Epithelial cell of proximal tubule (primary cell): Measurements from ENCODE around the gene GPR15LG. TPM values are rescaled to one million over a fixed set of nuclear protein-coding genes. Genes with fewer than 3 reads are reported as not detected.
"Not testable (repeated sequence)": the region's sequence is repeated elsewhere in the genome, so short reads cannot be mapped to it uniquely, and the experiment has no call there.

Experiments
- DNase-seq: peaks from one replicate; pipeline ENCODE4 v3.0.0-alpha.2; 2011; ENCODE audit warnings: low read depth
- H3K4me3 ChIP-seq: 2 replicates; pipeline ENCODE4 v1.5.1; 2011; ENCODE audit warnings: low read depth, mild to moderate bottlenecking, low read length
- total RNA-seq: library from RNA; depleted of rRNA; stranded (reverse); fragments of >200 nt; gene quantifications from 2 replicates; pipeline ENCODE4 v1.2.3, GENCODE V29; 2015
- TF ChIP-seq, protein P1 (sequence below): conservative IDR thresholded peaks from 2 replicates; pipeline ENCODE4 v1.5.1; 2012; ENCODE audit warnings: low read depth, mild to moderate bottlenecking, low read length

The GPR15LG gene
- total RNA-seq, 1 donor from 2014 or later = not detected

DNA sequence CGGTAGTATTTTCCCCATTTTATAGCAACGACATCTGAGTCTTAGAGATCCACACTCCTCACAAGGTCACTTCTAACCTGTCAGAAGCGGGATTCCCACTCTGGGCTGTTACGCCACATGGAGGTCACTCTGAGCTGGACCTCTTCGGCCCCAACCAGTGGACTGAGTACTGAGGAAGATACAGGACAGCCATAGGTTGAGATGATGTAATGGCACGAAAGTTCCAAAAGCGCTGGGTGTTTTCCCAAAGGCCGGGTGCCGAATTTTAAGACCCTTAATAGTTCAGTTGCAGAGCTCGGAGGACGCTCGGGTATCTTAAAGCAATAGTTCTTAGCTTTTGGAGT, 33.6 kb upstream of the GPR15LG start:
- H3K4me3 ChIP-seq = peak overlapping the region; percentile 83
- no peak for DNase-seq
- TF ChIP-seq, protein P1, sequence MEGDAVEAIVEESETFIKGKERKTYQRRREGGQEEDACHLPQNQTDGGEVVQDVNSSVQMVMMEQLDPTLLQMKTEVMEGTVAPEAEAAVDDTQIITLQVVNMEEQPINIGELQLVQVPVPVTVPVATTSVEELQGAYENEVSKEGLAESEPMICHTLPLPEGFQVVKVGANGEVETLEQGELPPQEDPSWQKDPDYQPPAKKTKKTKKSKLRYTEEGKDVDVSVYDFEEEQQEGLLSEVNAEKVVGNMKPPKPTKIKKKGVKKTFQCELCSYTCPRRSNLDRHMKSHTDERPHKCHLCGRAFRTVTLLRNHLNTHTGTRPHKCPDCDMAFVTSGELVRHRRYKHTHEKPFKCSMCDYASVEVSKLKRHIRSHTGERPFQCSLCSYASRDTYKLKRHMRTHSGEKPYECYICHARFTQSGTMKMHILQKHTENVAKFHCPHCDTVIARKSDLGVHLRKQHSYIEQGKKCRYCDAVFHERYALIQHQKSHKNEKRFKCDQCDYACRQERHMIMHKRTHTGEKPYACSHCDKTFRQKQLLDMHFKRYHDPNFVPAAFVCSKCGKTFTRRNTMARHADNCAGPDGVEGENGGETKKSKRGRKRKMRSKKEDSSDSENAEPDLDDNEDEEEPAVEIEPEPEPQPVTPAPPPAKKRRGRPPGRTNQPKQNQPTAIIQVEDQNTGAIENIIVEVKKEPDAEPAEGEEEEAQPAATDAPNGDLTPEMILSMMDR = no peak

DNA sequence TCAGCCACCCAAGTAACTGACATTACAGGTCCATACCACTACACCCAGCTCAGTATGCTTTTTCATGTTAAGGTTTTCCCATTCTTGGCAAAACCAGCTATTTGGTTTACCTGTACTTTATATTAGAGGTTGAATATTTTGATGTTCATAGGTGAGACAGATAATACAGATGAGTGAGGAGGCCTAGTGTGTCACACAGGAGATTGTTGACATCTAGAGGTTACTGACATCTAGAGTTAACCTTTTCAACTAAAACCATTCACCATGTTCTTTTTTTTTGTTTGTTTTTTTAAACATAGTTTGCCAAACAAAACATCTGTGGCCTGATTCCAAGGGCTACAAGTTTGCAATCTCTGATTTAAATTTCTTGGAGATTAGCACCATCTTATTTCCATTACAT, 26.3 kb upstream of the GPR15LG start:
- no peak for DNase-seq
- H3K4me3 ChIP-seq = no peak overlapping the region
- TF ChIP-seq, protein P1 = no peak

DNA sequence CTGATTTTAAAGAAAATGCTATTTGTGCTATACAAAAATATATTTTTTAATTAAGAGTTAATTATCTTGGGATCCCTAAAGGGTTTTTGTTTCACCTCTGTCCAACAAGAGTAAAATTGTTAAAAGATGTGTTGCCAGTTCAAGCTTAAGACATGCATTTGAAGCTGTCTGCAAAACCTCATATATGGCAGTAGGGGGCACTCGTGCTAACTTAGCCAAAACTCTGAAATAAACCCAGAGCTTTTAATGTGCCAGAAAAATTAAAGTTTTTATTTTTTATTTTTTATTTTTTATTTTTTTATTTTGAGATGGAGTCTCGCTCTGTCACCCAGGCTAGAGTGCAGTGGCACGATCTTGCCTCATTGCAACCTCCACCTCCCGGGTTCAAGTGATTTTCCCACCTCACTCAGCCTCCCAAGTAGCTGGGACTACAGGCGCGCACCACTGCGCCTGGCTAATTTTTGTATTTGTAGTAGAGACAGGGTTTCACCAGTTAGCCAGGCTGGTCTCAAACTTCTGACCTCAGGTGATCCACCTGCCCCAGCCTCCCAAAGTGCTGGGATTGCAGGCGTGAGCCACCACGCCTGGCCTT, 25.5 kb upstream of the GPR15LG start:
- DNase-seq, H3K4me3 ChIP-seq: not testable (repeated sequence)
- TF ChIP-seq, protein P1 = peak; percentile 82

DNA sequence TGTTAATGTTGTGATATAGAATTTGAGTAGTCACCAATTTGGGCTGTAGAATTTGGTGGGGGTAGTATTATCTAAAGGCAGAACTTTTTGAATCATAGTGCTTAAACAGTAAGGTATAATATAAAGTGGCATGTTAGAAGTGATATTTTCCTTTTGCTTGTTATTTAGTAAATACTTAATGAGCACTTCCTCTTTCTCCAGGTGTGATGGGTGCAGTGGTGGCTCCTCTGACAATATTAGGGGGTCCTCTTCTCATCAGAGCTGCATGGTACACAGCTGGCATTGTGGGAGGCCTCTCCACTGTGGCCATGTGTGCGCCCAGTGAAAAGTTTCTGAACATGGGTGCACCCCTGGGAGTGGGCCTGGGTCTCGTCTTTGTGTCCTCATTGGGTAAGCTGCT, 23.7 kb upstream of the GPR15LG start:
- no peak for DNase-seq
- H3K4me3 ChIP-seq = no peak overlapping the region
- TF ChIP-seq, protein P1 = no peak

DNA sequence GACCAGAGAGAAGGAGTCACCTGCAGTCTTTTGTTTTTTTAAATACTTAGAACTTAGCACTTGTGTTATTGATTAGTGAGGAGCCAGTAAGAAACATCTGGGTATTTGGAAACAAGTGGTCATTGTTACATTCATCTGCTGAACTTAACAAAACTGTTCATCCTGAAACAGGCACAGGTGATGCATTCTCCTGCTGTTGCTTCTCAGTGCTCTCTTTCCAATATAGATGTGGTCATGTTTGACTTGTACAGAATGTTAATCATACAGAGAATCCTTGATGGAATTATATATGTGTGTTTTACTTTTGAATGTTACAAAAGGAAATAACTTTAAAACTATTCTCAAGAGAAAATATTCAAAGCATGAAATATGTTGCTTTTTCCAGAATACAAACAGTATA, 20.8 kb upstream of the GPR15LG start:
- no peak overlapping the region for H3K4me3 ChIP-seq
- TF ChIP-seq, protein P1 = no peak
- no peak for DNase-seq

DNA sequence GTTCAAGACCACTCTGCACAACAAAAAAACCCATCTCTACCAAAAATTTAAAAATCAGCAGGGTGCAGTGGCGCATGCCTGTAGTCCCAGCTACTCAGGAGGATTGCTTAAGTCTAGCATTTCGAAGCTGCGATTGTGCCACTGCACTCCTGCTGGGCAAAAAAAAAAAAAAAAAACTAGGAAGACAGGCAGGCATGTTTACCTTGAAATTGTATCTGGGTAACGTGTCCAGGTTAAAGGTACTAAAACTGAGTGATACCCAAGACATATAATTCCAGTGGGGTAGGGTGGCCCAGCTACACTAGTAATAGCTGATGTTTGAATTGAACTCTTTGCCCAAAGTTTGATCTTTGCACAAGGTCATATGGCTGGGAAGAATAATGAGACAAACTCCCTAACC, 18.1 kb upstream of the GPR15LG start:
- TF ChIP-seq, protein P1 = no peak
- DNase-seq = no peak
- no peak overlapping the region for H3K4me3 ChIP-seq

DNA sequence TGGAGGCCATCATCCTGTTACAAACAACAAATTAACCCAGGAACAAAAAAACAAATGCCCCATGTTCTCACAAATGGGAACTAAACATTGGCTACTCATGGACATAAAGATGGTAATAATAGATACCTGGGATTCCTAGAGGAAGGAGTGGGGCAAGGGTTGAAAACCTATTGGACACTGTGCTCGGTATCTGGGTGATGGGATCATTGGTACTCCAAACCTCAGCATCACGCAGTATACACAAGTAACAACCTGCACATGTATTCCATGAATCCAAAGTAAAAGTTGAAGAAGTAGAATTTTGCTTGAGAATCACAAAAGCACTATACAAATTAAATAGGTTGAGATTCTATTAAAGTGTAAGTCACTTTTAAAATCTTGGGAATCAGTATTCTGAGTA, 17.6 kb upstream of the GPR15LG start:
- no peak for DNase-seq
- TF ChIP-seq, protein P1 = no peak
- H3K4me3 ChIP-seq = no peak overlapping the region
